PFSK-1 (cell line): ENCODE measurements around the gene LRRC8C.

Experiments
- TAF1 ChIP-seq: IDR thresholded peaks from 2 replicates; pipeline ENCODE4 v1.6.1; 2012; ENCODE audit warnings: low read length, control low read depth, borderline replicate concordance; ENCODE audit not compliant: insufficient read depth
- TF ChIP-seq, protein P1 (sequence below), 2 experiments: IDR thresholded peaks; 2 replicates each; pipeline versions ENCODE4 v1.6.1 to v1.8.0; 2011 to 2012; ENCODE audit warnings: low read depth in 2 of 2, low read length in 2 of 2, control low read depth in 1 of 2, inconsistent platforms in 1 of 2, mild to moderate bottlenecking in 1 of 2, moderate library complexity in 1 of 2; ENCODE audit not compliant: insufficient read depth in 1 of 2

DNA sequence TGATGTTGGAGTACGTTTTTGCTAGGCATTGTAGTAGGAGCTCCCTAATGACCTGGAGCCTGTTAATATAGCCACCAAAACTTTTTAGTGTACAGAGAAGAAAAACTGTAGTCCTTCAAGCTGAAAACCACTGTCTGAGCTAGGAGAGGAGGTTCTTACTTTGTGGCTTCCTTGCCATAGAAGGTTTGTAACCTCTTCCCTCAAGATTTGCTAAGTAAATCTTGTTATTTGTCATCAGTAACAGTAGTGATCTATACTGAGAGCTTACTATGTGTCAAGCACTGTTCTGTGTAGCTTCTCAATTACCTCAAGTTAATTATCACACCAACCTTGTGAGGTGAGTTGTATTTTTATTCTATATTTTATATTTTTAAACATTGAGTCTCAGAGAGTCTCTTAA lies 21.2 kb upstream of the LRRC8C start:
- TF ChIP-seq, protein P1, sequence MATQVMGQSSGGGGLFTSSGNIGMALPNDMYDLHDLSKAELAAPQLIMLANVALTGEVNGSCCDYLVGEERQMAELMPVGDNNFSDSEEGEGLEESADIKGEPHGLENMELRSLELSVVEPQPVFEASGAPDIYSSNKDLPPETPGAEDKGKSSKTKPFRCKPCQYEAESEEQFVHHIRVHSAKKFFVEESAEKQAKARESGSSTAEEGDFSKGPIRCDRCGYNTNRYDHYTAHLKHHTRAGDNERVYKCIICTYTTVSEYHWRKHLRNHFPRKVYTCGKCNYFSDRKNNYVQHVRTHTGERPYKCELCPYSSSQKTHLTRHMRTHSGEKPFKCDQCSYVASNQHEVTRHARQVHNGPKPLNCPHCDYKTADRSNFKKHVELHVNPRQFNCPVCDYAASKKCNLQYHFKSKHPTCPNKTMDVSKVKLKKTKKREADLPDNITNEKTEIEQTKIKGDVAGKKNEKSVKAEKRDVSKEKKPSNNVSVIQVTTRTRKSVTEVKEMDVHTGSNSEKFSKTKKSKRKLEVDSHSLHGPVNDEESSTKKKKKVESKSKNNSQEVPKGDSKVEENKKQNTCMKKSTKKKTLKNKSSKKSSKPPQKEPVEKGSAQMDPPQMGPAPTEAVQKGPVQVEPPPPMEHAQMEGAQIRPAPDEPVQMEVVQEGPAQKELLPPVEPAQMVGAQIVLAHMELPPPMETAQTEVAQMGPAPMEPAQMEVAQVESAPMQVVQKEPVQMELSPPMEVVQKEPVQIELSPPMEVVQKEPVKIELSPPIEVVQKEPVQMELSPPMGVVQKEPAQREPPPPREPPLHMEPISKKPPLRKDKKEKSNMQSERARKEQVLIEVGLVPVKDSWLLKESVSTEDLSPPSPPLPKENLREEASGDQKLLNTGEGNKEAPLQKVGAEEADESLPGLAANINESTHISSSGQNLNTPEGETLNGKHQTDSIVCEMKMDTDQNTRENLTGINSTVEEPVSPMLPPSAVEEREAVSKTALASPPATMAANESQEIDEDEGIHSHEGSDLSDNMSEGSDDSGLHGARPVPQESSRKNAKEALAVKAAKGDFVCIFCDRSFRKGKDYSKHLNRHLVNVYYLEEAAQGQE (IDR thresholded peaks at IDR 0.05; ENCODE audit: insufficient read depth in 1 of 2, low read depth in 2 of 2, low read length in 2 of 2): no peak
- TF ChIP-seq TAF1: no peak
